Activated T-helper 2 cell treated with anti-CD3 and anti-CD28 coated beads, Interferon-gamma antibody, Interleukin-2, Interleukin-4, amounts not matched to agents 10 μg/mL and 5 μg/mL and 100 μg/mL, durations not matched to agents 14 hours and 24 hours and 36 hours (primary cell): ENCODE results near the gene TRABD. TPM values are rescaled to one million over a fixed set of nuclear protein-coding genes. Genes with fewer than 3 reads are reported as not detected.
"Not testable (repeated sequence)": the region's sequence is repeated elsewhere in the genome, so short reads cannot be mapped to it uniquely, and the experiment has no call there.

Experiments used
- DNase-seq: peaks from one replicate; pipeline ENCODE4 v3.0.0; 2021; ENCODE audit warnings: low spot score
- H3K27ac Mint-ChIP-seq: one replicate; pipeline ENCODE4 v1.8.0; 2021; ENCODE audit warnings: mixed read lengths
- H3K27me3 Mint-ChIP-seq: one replicate; pipeline ENCODE4 v1.8.0; 2021; ENCODE audit warnings: low read depth, mixed read lengths
- H3K36me3 Mint-ChIP-seq: one replicate; pipeline ENCODE4 v1.8.0; 2021; ENCODE audit warnings: low read depth, mixed read lengths
- H3K4me1 Mint-ChIP-seq: one replicate; pipeline ENCODE4 v1.8.0; 2021; ENCODE audit warnings: low read depth, mixed read lengths
- H3K4me3 Mint-ChIP-seq: one replicate; pipeline ENCODE4 v1.8.0; 2021; ENCODE audit warnings: low read depth, mild to moderate bottlenecking, moderate library complexity, mixed read lengths
- H3K9me3 Mint-ChIP-seq: one replicate; pipeline ENCODE4 v1.8.0; 2021; ENCODE audit warnings: mixed read lengths
- intact Hi-C: fragments of 100-400 bp; cut with micrococcal nuclease; formaldehyde crosslinking; loops from one replicate; pipeline ENCODE4 v1.15.1; 2023
- total RNA-seq: library from RNA; stranded (reverse); gene quantifications from 2 replicates; pipeline ENCODE4 v1.2.3, GENCODE V29; 2022

TRABD gene
- total RNA-seq, 1 donor from 2014 or later: 104 TPM

DNA sequence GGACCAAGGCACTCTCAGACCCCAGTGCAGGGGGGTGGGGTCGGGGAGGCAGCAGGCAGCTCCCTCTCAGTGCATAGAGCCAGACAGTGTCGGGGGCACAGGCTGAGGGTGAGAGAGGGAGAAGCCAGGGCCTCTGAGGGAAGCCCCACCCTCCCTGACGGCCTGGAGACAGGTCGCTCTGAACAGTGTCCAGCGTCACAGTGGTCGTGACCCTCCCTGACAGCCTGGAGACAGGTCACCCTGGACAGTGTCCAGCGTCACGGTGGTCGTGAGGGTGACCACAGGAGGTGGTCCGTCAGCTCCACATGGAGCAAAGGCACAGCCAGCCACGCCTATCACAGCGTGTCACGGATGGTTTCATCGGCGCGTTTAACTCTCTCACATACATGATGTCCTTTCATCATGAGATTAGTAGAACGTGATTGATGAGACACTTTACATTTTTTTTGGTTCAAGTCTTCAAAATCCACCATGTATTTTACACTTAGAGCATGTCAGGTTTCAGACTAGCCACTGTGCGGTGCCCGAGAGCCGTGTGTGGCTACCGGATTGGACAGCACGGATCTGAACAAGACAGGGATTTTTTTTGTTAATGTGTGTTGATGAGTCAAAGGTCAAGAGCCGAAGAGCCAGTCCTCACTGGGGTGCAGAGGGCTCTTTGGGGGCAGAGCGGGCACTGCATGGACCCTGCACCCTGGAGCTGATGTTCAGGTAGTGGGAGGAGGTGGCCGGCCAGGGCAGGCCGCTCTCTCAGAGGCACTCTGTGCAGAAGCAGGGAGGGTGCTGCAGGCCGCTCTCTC, 39.1 kb upstream of the TRABD start:
- Mint-ChIP-seq H3K4me3 (no peak overlapping the region), H3K36me3 (no peaks in the 10 kb centered on the region), H3K9me3 (no peaks in the 10 kb centered on the region), H3K4me1 (peaks cover 2% of the 10 kb centered on the region), H3K27ac (no peak overlapping the region), H3K27me3 (peaks cover 12% of the 10 kb centered on the region)
- no peak for DNase-seq
- intact Hi-C loops: loop anchor here (5.0 kb wide), 1 partner anchor 219 kb away; no protein-coding TSS in a partner anchor

DNA sequence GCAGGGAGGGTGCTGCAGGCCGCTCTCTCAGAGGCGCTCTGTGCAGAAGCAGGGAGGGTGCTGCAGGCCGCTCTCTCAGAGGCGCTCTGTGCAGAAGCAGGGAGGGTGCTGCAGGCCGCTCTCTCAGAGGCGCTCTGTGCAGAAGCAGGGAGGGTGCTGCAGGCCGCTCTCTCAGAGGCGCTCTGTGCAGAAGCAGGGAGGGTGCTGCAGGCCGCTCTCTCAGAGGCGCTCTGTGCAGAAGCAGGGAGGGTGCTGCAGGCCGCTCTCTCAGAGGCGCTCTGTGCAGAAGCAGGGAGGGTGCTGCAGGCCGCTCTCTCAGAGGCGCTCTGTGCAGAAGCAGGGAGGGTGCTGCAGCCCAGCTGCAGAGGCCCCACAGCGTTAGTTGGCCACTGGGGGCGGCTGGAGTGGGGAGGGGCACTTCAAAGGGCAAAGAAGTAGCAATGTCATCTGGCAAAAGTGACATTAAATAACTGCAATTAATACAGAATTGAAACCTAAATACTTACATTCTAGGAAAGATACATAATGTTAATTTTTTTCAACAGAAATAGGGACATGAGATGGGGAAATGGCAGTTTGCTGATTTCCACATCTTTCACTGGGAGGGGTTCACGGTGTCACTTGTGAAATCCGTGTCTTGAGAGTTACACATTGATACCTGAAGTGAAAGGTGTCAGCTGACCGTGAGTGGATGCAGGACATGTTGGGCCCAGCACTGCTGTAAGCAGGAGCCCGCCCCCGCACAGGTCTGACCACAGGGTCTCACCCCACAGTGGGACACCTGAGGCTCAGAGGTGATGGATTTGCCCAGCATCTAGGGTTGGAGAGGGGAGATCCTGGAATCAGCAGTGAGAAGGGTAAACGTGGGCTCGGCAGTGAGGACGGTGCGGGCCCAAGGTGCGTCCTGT, 38.2 kb upstream of the TRABD start:
- H3K27me3 Mint-ChIP-seq: not testable (repeated sequence)

DNA sequence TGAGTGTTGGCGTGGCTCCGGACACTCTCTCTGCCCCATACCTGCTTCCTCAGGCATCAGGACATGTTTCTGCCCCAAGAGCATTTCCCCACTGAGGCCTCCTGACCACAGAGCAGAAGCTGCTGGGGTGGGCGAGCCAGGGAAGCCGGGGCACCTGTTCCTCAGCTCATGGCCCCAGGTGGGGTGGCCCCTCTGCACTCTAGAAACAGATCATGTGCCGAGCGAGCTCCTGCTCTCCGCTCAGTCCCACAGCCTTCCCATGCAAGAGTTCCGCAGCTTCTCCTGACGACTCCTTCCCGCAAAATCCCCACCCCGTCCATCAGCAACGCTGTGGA, 37.6 kb upstream of the TRABD start:
- intact Hi-C loops: loop anchor here (5.0 kb wide), 1 partner anchor 221 kb away; no protein-coding TSS in a partner anchor
- no peak overlapping the region for H3K27ac Mint-ChIP-seq
- no peak for DNase-seq
- H3K36me3 Mint-ChIP-seq: no peaks in the 10 kb centered on the region
- H3K9me3 Mint-ChIP-seq: no peaks in the 10 kb centered on the region
- peaks cover 2% of the 10 kb centered on the region for H3K4me1 Mint-ChIP-seq
- H3K27me3 Mint-ChIP-seq: peaks cover 5% of the 10 kb centered on the region
- no peak overlapping the region for H3K4me3 Mint-ChIP-seq

More for the DNA sequence above, 38.2 kb upstream of the TRABD start:
- H3K4me3 Mint-ChIP-seq, H3K36me3 Mint-ChIP-seq, H3K27ac Mint-ChIP-seq, DNase-seq, H3K9me3 Mint-ChIP-seq, H3K4me1 Mint-ChIP-seq: not testable (repeated sequence)
- intact Hi-C loops: loop anchor here (5.0 kb wide), 1 partner anchor 220 kb away; no protein-coding TSS in a partner anchor

DNA sequence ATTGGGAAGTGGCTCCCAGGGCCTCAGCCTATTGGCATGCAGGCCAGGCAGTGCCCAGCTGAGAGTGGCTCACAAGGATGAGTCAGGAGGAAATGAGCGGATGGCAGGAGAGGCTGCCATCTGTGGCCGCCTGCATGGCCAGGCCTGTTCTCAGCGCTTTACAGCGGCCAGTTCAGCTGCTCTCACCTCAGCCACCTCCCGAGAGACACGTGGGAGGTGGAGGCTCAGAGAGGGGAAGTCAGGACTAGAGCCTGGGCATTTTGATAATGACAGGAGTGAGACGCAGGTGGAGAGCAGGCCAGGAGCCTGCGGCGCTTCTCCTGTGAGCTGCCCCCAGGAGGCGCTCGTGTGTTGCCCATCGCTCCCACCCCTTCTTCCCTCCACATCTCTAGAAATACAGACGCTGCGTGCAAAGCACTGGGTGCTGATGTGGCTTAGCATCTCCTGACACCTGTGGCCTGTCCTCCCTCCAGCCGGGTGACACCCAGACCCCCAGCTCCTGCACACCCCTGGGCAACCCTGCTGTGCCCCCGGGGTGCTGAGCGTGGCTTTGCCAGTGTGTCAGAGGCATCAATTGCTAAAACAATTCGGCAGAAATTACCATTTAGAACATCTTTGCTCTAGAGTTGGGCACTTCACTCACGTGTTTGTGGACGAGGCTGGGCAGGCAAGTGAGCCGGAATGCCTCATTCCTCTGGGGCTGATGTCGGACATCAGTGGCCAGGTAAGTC, 36.6 kb upstream of the TRABD start:
- no peaks in the 10 kb centered on the region for H3K27me3 Mint-ChIP-seq
- no peaks in the 10 kb centered on the region for H3K9me3 Mint-ChIP-seq
- H3K4me1 Mint-ChIP-seq: peaks cover 2% of the 10 kb centered on the region
- H3K4me3 Mint-ChIP-seq: no peak overlapping the region
- H3K36me3 Mint-ChIP-seq: no peaks in the 10 kb centered on the region
- intact Hi-C loops: loop anchor here (1.0 to 5.0 kb wide), 2 partner anchors 61 to 222 kb away; no protein-coding TSS in a partner anchor
- peak; percentile 67 for DNase-seq
- H3K27ac Mint-ChIP-seq: no peak overlapping the region

DNA sequence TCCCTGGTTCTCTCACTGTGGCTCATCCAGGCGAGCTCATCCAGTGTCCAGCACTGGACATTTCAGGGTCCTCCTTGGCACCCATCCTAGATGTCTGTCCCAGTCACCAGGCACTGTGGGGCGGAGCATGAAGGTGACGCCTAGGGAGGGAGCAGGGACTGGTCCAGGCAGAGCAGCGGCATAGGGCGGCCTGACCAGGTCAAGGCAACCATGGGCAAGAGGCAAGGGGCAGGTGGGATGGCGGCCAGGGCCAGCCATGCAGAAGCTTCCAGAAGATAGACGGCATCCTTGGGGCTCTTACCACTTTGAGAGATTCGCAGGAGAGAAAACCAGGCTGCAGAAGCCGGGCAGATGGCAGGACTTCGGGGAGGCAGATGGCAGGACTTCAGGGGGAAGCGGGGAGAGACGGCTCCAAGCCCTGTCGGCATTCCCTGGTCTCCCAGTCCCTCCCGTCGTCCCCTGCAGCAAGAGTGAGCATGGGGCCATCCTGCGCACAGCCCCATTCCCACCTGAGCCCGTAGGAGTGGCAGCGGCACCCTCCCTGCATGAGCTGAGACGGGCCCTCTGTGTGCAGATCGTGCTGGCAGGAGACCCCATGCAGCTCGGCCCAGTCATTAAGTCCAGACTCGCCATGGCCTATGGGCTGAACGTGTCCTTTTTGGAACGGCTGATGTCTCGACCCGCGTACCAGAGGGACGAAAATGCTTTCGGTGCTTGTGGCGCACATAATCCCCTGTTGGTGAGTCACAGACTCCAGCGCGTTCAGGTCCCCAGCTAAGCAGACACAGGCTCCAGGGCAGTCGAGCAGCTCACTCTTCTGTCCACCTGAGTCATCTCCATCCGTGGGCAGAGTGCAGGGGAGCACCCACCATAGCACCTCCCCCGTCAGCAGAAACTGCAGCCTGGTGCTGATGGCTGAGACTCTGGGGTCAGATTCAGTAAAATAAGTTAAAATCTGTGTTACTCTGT, 35.3 kb upstream of the TRABD start:
- intact Hi-C loops: no loop called here
- Mint-ChIP-seq H3K9me3 (no peaks in the 10 kb centered on the region), H3K4me1 (peaks cover 2% of the 10 kb centered on the region), H3K4me3 (no peak overlapping the region), H3K27ac (no peak overlapping the region), H3K27me3 (no peaks in the 10 kb centered on the region), H3K36me3 (no peaks in the 10 kb centered on the region)
- no peak for DNase-seq

DNA sequence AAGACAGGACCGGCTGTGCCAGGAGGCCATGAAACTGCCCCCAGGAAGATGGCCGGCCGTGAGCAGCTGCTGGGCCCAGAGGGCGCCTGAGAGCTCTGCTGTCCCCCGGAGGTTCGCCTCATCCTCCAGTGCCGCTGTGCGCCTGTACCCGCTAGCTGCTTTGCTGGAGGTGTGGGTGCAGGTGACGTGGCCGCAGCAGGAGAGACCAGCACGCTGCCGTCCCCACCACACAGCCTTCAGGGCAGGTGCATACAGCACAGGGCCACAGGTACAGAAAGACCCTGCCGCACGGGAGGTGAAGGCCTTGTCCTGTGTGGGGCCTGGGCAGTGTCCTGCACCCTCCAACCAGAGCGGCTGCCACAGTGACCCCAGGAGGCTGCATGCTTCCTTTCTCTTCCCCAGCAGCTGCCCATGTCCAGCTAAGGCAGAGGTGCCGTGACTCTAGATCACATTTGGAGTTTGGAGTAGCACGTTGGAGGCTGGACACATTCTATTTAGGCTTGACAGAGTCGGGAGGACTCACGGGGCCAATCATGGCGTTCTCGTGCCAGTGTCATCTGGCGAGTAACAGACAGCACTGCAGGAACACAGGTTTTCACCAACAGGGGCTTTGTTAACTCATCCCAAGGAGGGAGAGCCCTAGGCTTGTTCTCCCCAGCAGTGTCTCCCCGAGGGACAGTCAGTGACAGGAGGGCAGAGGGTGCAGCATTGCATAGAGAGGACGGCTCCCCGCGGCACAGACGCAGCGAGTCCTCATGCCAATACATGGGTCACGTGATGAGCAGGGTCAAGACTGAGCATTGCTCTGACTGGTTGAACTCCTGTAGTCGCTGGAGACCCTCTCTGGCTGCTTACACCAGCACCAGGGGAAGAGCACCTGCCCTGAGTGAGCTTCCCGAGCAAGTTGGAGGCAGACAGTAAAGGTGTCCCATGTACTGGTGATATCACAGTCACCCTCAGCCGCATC, 33.9 kb upstream of the TRABD start:
- Mint-ChIP-seq H3K27ac (no peak overlapping the region), H3K9me3 (no peaks in the 10 kb centered on the region), H3K4me3 (no peak overlapping the region), H3K4me1 (peaks cover 2% of the 10 kb centered on the region), H3K27me3 (peaks cover 3% of the 10 kb centered on the region), H3K36me3 (no peaks in the 10 kb centered on the region)
- DNase-seq: no peak
- intact Hi-C loops: no loop called here

DNA sequence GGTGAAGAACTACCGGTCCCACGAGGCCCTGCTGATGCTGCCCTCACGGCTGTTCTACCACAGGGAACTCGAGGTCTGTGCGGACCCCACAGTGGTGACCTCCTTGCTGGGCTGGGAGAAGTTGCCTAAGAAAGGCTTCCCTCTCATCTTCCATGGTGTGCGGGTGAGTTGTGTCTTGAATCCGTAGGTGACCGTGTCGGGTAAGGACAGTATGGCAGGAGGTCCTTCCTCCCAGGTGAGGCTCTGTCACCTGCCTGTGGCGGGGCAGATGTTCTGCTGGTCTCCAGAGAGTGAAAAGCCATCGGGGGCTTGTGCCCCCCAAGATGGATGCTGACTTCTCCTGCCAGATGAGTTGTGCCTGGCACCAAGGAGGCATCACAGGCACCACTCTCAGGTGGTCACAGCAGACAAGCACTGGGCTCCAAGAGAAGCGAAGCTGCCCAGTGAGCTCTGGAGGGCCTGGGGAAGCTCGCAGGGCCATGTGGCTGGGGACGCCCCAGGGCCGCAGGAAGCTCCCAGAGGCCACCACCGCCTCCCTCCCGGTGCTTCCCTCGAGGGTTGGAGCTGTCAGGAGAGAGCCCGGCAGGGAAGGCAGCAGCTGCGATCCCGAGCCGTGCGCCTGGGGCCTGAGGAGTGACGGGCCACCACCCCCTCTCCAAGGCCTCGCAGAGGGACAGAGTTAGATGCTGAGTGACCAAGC, 32.5 kb upstream of the TRABD start:
- Mint-ChIP-seq H3K36me3 (no peaks in the 10 kb centered on the region), H3K27ac (no peak overlapping the region), H3K4me1 (peaks cover 2% of the 10 kb centered on the region), H3K27me3 (peaks cover 8% of the 10 kb centered on the region), H3K9me3 (no peaks in the 10 kb centered on the region), H3K4me3 (no peak overlapping the region)
- intact Hi-C loops: no loop called here
- no peak for DNase-seq

DNA sequence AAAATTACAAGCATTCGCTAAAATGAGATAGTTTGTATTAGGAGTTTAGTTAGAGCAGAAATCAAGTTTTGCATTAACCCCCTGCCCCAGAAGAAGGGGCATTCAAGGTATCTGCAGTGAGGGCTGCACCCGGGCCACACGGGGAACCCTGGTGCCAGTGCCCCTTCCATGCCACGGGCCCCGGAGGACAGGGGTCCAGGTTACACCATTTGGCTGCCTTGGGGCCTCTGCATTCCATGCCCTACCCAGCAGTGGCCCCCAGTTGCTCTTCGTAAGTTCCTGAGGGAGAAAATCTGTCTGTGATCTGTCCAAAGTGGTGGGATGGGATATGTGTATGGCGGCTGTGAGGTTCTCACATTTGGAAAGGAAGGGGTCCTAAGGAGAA, 32.0 kb upstream of the TRABD start:
- DNase-seq: no peak
- Mint-ChIP-seq H3K27ac (no peak overlapping the region), H3K4me1 (peaks cover 2% of the 10 kb centered on the region), H3K9me3 (no peaks in the 10 kb centered on the region), H3K27me3 (peaks cover 8% of the 10 kb centered on the region), H3K36me3 (no peaks in the 10 kb centered on the region), H3K4me3 (no peak overlapping the region)
- intact Hi-C loops: no loop called here

DNA sequence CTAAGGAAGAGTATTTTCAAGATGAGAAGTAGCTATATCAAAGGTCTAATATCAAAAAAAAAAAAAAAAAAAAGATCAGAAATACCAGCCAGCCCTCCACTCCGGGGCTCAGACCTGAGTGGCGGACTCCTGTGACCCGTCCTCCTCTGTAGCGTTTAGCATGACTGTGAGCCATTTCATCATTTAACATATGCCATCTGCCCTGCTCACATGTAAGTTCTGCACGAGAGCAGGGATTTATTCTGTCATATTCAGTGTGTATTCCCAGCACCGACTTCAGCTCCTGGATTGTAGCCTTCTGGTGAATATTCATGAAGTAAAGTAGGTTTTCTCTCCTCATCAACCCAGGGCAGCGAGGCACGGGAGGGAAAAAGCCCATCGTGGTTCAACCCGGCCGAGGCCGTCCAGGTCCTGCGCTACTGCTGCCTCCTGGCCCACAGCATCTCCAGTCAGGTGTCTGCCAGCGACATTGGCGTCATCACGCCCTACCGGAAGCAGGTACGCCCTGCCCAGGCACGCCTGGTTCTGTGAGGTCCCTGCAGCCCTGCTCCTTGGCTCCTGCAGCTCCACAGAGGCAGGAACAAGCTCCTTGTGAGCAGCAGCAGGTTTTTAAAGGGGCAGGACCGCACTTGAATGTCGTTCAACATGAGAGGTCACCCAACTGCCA, 27.9 kb upstream of the TRABD start:
- Mint-ChIP-seq H3K4me1 (no peaks in the 10 kb centered on the region), H3K9me3 (no peaks in the 10 kb centered on the region), H3K4me3 (no peak overlapping the region), H3K27ac (no peak overlapping the region), H3K27me3 (peaks cover 13% of the 10 kb centered on the region), H3K36me3 (no peaks in the 10 kb centered on the region)
- intact Hi-C loops: no loop called here
- no peak for DNase-seq

DNA sequence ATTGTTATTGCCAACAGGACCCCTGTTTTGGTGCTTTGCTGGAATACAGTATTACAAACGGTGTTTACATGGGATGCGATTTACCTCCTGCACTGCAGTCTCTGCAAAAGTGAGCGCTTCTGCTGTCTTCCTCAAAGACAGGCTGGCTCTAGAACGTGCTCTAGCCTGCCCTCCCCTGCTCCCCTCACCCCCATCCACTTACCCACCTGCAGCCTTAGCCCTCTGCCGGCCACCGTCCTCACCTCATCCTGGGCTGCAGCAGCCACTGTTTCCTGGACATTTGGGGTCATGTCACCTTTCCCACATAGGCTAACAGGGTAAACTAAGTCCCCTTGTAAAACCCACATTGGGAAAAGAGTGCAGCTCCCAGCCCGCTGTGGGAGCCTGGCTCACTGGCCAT, 24.8 kb upstream of the TRABD start:
- Mint-ChIP-seq H3K27me3 (peaks cover 14% of the 10 kb centered on the region), H3K36me3 (no peaks in the 10 kb centered on the region), H3K4me3 (no peak overlapping the region), H3K9me3 (no peaks in the 10 kb centered on the region), H3K4me1 (no peaks in the 10 kb centered on the region), H3K27ac (no peak overlapping the region)
- no peak for DNase-seq
- intact Hi-C loops: no loop called here
